OCI-LY1 (cell line): ENCODE data around the gene FAM193B.

Experiments
- CTCF ChIP-seq: fragments of 200-600 bp; sonication (generic), shearing (Covaris generic); IDR thresholded peaks from 2 replicates; pipeline ENCODE4 v1.5.1; 2017; ENCODE audit warnings: mild to moderate bottlenecking, antibody characterized with exemption, low read length, moderate library complexity, mixed read lengths
- EZH2 ChIP-seq: fragments of 200-600 bp; sonication (generic), shearing (Covaris generic); IDR thresholded peaks from 2 replicates; pipeline ENCODE4 v1.8.0; 2017; ENCODE audit warnings: borderline replicate concordance, mixed run types, mild to moderate bottlenecking, antibody characterized with exemption, low read length, moderate library complexity, mixed read lengths

- TF ChIP-seq CTCF (no peak), EZH2 (no peak)
Observed at GRCh38 chr5:177590406-177590805, 36.0 kb upstream of the FAM193B start.
